HG02571 (cell line): ENCODE measurements around the gene ACTR1A.
A peak's percentile ranks its signal among the peaks of the same experiment; 100 is the strongest.
"Not testable (repeated sequence)": the region's sequence is repeated elsewhere in the genome, so short reads cannot be mapped to it uniquely, and the experiment has no call there.

Experiments
- ATAC-seq: cut with Tn5 transposase; IDR thresholded peaks from one replicate; pipeline ENCODE4 v1.9.1; 2021; ENCODE audit warnings: mild to moderate bottlenecking, moderate library complexity; ENCODE audit not compliant: unreplicated experiment

ACTR1A gene

DNA sequence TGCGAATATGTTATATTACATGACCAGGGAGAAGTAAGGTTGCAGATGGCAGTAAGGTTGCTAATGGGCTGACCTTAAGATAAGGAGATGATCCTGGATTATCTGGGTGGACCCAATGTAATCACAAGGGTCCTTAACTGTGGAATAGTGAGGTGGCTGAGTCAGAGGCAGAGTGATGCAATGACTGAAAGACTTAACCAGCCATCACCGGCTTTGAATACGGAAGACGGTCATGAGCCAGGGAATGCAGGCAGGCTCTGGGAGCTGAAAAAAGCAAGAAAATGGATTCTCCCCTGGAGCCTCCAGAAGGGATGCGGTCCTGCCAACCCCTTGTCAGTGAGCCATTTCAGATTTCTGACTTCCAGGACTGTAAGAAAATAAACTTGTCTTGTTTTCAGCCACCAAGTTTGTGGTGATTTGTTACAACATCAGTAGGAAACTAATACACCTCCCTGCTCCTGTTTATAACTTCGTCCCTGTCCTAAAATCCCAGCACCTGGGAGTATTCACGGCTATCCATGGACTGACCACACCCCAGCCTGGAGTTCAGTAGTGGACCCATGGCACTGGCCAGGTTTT, 46.5 kb downstream of the ACTR1A start:
- no peak for ATAC-seq

DNA sequence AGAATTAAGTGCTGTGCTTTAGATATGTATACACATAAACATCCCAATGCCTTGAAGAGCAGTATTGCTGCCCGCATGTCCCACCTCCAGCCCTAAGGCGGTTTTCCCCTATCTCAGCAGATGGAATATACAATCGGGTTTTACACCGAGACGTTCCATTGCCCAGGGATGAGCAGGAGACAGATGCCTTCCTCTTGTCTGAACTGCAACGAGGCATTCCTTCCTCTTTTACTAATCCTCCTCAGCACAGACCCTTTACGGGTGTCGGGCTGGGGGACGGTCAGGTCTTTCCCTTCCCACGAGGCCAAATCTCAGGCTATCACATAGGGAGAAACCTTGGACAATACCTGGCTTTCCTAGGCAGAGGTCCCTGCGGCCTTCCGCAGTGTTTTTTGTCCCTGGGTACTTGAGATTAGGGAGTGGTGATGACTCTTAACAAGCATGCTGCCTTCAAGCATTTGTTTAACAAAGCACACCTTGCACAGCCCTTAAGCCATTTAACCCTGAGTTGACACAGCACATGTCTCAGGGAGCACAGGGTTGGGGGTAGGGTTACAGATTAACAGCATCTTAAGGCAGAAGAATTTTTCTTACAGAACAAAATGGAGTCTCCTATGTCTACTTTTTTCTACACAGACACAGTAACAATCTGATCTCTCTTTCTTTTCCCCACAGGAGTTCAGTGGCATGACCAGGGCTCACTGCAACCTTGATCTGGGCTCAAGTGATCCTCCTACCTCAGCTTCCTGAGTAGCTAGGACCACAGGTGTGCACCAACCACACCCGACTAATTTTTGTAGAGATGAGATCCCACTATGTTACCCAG, 47.6 kb downstream of the ACTR1A start:
- ATAC-seq: not testable (repeated sequence)

DNA sequence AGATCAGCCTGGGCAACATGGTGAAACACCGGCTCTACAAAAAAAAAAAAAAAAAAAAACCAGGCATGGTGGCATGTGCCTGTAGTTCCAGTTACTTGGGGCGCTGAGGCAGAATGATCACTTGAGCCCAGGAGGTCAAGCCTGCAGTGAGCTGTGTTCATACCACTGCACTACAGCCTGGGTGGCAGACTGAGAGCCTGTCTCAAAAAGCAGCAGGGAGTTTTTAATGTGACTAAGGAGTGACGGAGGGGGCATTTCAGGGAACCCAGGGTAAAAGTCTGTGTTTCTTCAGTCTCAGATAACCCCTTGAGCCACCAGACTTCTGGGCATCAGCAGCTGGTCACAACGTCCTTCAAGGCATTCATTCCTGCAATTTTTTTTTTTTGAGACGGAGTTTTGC, 49.0 kb downstream of the ACTR1A start:
- ATAC-seq: no peak

DNA sequence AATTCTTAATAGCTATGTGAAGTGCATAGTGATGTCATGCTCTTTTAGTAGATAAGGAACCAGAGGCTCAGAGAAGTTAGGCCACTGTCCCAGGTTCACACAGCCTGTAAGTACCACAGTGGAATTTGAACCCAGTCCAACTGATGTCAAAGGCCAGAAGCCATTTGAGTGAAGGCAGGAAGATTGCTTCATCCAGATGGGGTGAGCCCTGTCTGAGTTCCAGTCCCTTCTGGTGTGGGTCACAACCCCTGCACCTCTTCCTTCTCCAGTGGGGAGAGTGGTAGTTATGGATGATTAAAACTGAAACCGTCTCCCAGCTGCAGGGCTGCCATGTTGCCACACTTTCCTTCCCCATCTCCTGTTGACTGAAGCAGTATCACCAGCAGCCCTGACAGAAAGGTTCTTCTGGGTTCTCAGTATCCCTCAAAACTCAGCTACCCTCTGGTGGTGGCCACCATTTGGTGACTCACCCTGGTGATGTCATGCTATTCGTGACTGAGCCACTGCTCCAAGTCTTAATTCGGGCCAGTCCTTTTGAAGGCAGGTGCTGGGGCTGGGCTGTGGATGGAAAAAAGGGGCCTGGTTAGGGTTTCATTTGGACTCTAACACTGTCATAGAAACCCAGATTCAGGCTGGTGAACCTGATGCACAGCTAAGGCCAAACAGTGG, 49.7 kb downstream of the ACTR1A start:
- no peak for ATAC-seq

DNA sequence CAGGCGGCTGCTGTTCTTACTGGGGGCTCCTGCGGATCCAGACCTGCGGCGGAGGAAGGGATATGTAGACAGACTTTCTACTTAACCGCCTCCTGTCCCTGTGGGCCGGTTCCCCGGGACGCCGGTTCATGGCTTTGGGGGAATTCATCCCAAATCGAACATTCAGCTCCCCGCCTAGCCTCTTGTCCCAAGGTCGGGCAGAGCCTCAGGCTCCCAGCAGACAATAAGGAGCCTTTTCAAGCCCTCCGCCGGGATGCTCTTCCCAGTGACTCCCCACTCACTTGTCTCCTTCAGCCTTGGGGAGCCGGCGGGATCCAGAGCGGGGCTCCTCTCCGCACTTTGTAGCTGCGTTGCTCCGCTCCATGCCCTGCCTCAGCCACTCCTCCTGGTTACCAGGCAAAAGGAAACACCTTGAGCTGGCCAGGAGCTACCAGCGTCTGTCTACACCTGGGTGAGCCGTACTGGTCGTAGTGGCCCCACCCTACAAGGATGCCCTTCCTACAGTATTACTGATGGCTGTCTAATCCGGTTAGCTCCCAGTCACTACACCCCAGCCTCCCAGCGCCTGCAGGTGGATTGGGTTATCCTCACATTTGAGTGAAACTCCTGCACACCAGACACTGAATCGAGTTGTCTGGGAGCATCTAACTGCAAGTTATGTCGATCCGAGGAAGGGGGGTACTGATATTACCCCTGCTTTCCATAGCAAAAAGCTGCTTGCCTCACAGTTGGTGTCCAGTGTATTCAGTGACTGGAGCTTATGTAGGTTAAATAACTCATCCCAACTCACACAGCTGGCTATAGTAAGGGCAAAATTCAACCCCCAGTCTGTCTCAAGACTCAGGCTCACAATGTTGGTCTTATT, 51.2 kb downstream of the ACTR1A start, which contains the start of gene C10orf95:
Gene C10orf95, minus strand, starts transcription at position 439 of the 865 bp plus-strand sequence. CDS start 450 bp downstream, outside the sequence.
- ATAC-seq: no peak

DNA sequence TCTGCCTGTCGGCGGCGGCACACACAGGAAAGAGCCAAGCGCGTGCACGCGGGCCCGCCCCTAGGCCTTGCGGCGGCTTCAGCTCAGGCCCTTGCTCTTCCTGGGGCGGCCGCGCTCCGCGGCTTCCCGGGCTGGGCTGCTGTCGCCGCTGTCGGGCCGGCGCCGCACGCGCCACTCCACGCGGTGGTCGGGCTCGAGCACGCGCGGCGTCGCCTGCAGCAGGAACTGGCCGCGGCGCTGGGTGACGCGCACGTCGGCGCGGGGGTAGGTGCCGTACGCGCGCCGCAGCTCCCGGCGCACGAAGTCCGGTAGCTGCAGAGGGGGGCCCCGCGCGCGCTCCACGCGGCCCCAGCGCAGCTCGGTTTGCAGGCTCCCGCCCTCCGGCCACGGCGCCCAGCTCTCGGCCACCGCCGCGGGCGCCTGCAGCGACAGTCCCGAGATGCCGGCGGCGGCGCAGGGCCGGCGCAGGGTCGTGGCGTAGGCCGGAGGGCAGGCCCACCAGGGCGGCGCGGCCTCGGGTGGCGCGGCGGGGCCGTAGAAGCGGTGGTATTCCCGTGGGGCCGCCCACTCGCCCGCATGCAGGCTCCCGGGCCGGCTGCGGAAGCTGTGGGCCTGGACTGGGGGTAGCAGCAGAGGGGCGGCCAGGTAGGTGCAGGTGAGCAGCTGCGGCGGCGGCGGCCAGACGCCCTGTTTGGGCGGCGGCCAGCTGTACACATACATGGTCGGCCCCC, 52.0 kb downstream of the ACTR1A start:
- ATAC-seq: peak; percentile 67

DNA sequence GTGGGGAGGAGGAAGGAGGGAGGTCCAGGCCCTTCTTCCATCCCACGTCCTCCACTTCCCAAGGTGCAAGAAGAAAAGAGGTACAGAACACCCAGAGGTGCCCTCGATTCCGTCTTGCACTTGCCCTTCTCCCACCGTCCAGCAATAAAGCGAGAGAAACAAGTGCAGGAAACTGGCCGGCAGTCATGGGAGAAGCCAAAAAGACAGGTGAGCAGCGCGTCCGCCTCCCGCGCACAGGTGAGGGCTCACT, 52.5 kb downstream of the ACTR1A start:
- ATAC-seq: no peak

DNA sequence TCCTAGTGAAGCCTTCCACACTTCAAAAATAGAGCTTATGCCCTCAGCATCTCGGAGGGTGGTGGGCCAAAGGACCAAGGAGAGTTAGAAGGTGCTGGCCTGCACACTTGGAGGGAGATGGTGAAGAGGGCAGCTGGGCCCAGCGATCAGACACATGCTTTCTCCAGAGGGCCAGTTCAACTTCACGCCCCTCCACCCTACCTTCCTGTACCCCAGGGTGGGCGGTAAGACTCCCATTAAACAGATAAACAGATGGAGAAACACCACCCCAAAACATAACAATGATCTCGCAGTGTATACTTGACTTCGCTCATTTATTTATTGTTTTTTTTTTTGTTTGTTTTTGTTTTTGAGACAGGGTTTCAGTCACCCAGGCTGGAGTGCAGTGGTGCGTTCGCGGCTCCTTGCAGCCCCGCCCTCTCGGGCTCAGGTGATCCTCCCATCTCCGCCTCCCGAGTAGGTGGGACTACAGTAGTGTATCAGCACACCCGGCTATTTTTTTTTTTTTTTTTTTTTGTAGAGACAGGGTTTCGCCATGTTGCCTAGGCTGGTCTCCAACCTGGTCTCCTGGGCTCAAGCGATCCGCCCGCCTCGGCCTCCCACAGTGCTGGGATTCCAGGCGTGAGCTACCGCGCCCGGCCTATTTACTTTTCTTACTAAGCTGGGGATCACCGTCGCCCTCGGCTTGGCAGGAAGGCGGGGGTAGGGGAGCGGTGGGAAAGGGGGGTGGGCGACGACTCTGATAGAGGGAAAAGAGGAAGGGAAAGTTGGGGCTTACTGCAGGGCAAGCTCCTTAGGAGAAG, 53.0 kb downstream of the ACTR1A start:
- ATAC-seq: peak; percentile 35

DNA sequence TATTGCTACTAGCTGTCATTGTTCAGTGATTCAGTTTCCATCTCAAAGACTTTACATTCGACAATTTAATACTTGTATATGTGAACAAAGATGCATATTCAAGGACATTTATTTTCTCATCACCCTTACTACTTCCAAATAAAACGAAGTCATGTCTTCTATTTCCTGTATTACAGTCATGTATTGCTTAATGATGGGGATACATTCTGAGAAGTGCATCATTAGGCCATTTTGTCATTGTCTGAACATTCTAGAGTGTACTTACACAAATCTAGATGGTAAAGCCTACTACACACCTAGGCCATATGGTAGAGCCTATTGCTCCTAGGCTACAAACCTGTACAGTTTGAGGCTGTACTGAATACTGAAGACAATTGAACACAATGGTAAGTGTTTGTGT, 57.7 kb downstream of the ACTR1A start:
- ATAC-seq: no peak

DNA sequence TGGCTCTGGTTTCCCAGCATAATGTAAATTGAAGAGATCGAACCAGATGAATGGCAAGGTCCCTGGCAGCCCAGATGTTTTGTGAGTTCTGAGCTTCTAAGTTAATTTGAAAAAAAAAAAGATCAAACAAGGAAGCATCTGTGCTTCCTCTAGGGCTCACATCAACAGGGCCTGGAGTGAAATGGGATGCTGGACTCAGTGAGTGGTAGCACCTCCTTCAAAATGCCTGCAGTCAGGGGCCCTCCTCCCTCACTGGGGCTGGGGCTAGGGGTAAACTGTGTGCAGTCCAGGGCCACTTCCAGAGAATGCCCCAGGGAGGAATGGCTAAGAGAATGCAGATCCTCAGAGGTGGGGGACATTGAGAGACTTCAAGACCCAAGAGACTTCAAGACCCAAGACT, 64.1 kb downstream of the ACTR1A start:
- no peak for ATAC-seq

DNA sequence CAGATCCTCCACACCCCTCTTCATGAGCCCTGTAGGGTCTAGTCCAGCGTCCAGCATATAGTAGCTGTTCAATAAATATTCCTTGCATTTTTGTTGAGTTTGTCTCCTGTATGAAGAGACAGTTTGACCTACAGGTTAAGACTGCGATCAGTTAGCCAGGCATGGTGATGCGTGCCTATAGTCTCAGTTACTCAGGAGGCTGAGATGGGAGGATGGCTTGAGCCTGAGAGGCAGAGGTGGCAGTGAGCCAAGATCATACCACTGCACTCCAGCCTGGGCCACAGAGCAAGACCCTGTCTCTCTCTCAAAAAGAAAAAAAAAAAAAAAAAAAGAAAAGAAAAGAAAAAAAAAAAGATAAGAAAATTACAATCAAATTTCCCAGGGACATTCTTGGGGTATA, 65.0 kb downstream of the ACTR1A start:
- ATAC-seq: no peak

DNA sequence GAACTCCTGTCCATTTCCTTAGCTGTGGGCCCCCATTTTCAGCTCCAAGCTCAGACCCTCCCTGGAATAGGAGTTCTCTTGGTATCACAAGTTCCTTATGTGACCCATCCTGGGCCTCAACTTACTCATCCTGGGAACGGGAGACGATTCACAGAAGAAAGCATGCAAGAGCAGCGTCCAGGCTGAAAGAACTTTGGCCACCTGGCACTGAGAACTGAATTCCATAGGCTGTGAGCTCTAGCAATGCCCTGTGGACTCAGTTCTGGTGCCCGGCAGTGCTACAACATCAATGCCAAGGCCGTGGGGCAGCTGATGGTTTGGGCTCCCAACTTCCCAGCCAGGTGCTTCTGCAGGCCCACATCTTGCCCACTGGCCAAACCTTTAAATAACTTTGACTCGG, 66.2 kb downstream of the ACTR1A start:
- no peak for ATAC-seq

DNA sequence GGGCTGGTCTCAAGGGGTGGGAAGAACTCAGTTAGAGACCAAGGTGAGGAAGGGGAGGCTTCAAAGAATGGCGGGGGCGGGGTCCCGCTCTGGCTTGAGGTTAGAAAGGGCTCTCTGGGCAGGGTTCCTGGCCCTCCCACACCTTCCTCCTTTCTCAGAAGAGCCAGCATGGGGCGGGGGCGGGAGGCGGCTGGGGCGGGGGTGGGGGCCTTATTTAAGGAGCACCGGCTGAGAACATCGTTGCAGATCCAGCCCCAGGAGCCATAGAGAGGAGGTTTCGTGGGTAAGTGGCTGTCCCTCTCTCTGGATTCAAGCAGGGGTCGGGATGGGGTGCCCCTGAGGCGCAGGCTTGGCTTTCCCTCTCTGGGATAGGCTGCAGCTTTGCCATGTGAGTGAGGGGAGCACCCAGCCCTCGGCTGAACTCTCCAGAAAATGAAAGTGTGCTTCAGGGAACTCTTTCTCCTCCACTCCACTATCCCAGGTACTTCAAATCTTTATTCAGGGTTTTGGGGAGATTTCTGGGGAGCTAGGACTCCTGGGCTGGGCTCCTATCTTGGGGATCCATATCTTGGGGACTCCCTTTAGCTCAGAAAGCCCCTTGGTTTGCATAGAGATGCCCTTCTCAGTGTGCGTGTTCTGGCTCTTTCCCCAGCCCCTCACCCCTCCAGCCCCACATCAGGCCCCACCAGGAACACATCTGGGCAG, 66.8 kb downstream of the ACTR1A start:
- no peak for ATAC-seq

DNA sequence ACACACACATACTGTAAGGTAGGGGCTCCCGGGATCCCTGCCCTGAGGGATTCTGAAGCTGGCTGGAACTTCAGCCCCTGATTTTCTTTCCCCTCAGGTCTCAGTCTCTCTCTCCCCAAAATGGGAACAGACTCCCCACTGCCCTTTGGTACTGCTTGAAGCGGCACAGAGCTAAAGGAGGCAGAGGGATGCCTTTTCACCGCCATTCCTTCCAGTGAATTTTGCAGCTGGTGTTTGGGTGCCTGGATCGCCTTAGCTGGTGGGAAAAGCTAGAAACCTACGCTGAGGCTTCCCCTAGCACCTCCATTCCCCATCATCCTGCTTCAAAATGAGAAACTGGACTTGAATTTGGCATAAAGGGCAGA, 67.4 kb downstream of the ACTR1A start:
- no peak for ATAC-seq

DNA sequence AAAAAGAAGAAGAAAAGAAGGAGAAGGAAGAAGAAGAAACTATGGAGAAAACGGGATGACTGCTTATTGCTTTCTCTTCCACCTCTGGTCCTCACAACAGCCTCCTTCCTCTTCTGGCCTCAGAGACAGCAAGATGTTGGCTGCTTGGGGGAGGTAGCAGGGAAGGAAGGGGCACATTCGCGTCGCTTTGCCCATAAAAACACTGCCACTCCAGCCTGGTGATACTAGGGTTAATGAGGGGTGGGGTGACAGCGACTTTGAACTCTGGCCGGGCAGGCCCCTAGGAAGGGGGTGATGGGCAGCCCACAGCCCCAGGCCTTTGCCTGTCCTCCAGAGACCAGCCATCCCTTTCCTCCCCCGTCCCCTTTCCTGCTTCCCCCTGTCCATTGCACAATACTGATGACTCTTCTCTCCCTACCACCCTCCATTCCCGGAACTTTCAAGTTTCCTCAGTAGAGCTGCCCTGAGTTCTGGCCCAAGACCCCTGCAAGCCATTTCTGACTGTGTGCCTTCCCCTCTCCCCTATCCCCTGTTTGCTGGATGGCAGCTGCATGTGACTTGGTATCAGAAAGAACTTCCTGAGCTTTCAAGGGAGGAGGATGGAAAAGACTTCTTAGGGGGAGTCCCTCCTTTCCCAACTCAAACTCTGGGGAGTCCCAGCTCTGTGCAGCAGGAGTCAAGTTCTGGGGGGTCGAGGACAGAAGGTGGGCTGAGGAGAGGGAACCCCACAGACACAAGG, 67.9 kb downstream of the ACTR1A start:
- no peak for ATAC-seq

DNA sequence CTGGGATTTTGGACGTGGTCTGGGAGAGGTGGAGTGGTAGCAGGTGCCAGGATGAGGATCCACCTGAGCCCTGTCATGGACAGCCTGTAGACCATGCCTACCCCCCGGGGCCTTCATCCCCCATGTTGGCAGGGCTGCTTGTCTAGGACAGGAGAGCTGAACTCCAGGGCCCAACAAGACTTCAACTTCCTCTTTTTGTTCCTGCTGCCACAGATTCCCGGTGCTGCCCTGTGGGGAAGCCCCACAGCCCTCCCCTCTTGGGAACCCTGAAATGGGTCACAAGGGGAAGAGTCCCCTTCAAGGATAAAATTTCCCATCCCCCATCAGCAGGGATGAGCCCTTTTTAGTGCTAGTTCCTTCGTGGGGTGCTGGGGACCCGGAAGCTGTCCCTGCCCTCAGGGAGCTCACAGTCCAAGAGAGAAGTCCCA, 68.9 kb downstream of the ACTR1A start:
- ATAC-seq: no peak

DNA sequence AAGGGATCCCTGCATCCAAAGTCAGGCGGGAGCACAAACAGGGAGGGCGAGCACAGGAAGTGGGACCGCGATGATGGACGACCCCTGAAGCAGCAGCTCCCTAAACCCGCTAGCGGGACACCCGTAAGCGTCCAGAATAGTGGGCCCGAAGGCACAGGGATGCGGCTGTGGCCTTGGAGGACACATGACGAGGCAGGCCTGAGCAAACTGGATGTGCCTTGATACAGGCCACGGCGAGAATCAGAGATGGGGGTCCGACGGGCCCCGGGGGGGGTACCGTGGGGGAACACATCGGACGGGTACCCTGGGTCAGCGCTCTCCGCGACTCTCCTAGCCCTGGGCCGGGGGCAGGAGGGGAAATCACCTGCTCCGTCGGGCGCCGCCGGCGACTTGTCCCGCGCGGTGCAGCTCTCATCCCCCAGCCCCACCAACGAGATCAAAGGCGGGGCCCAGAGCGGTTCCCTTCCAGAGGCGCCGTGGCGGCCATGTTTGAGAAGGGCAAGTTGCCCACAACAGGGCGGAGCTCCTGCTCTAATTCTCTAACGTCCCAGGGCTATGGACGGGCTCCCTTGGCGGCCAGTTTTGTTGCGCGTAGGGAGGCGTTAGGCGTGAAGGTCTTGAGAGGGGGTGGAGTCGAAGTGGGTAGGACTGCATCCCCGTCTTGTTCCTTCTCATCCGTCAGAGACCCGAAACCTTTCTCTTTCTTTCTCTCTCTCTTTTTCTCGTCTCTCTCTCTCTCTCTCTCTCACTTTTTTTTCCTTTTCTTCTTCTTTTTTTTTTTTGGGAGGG, 70.2 kb downstream of the ACTR1A start, which contains the start of gene CUEDC2:
Gene CUEDC2, minus strand, starts transcription at position 413 of the 789 bp plus-strand sequence. CDS start 7,386 bp downstream, outside the sequence.
- peak; percentile 82 for ATAC-seq
